GM12878 (cell line): ENCODE results near the gene MTAP. TPM values are rescaled to one million over a fixed set of nuclear protein-coding genes. Genes with fewer than 3 reads are reported as not detected.

Experiments used
- CTCF ChIP-seq, 3 experiments: IDR thresholded peaks in 2 of 3; conservative IDR thresholded peaks in 1 of 3; 2 replicates each; pipeline ENCODE4 v1.5.1; 2011; ENCODE audit warnings: low read depth in 3 of 3, low read length in 3 of 3, mild to moderate bottlenecking in 3 of 3, control low read depth in 2 of 3, moderate library complexity in 2 of 3, inconsistent platforms in 1 of 3, mixed read lengths in 1 of 3; ENCODE audit not compliant: control insufficient read depth in 2 of 3, insufficient read depth in 1 of 3; ENCODE audit errors: extremely low read depth in 1 of 3
- EP300 ChIP-seq, 2 experiments: fragments of 150-350 bp in 1 of 2; IDR thresholded peaks; 2 replicates each; pipeline ENCODE4 v1.6.1; 2011 to 2012; ENCODE audit warnings: low read depth in 2 of 2, low read length in 2 of 2, borderline replicate concordance in 1 of 2, improper control_type of control experiment in 1 of 2, inconsistent platforms in 1 of 2; ENCODE audit not compliant: control insufficient read depth in 1 of 2
- JUND ChIP-seq: IDR thresholded peaks from 2 replicates; pipeline ENCODE4 v1.6.1; 2012; ENCODE audit warnings: low read depth, mild to moderate bottlenecking, low read length, improper control_type of control experiment, moderate library complexity
- MTA3 ChIP-seq: IDR thresholded peaks from 2 replicates; pipeline ENCODE4 v1.6.1; 2012; ENCODE audit warnings: low read length, inconsistent platforms, borderline replicate concordance
- POLR2AphosphoS2 ChIP-seq: IDR thresholded peaks from 2 replicates; pipeline ENCODE4 v1.6.1; 2011; ENCODE audit warnings: low read depth, mild to moderate bottlenecking, low read length, improper control_type of control experiment, moderate library complexity
- POLR2AphosphoS5 ChIP-seq: IDR thresholded peaks from 2 replicates; pipeline ENCODE4 v1.6.1; 2011; ENCODE audit warnings: mild to moderate bottlenecking, low read length, inconsistent platforms
- WRNIP1 ChIP-seq: IDR thresholded peaks from 2 replicates; pipeline ENCODE4 v1.6.1; 2011; ENCODE audit warnings: low read depth, low read length, improper control_type of control experiment, borderline replicate concordance
- polyA plus RNA-seq, 11 experiments: library from polyadenylated mRNA; depleted of rRNA in 4 of 11; unstranded in 6 of 11; stranded (reverse) in 5 of 11; fragments of >200 nt; fragmentation: Nextera tagmentation in 4 of 11; fragmentation: Illumina TruSeq in 1 of 11; extraction: Ambion mirVana in 4 of 11; extraction: Trizol in 1 of 11; gene quantifications; 1 replicate in 1 of 11; 2 replicates in 10 of 11; pipeline versions ENCODE4 v1.2.1 to v1.2.3, GENCODE V29; 2011 to 2016; ENCODE audit warnings: inconsistent platforms in 2 of 11, missing spikeins in 2 of 11, low read depth in 1 of 11
- total RNA-seq, 4 experiments: library from RNA; depleted of rRNA in 3 of 4; stranded (reverse); fragments of >200 nt in 3 of 4; fragmentation: Illumina TruSeq in 1 of 4; extraction: Trizol in 1 of 4; gene quantifications; 2 replicates each; pipeline versions ENCODE4 v1.2.1 to v1.2.3, GENCODE V29; 2013 to 2021

Gene MTAP
- total and polyA plus RNA-seq, 10 of the 15 experiments (the other 5 are each of a cell fraction or from before 2014, with no cell fraction given), result 16.4 to 29.9 (median 22.6) TPM

DNA sequence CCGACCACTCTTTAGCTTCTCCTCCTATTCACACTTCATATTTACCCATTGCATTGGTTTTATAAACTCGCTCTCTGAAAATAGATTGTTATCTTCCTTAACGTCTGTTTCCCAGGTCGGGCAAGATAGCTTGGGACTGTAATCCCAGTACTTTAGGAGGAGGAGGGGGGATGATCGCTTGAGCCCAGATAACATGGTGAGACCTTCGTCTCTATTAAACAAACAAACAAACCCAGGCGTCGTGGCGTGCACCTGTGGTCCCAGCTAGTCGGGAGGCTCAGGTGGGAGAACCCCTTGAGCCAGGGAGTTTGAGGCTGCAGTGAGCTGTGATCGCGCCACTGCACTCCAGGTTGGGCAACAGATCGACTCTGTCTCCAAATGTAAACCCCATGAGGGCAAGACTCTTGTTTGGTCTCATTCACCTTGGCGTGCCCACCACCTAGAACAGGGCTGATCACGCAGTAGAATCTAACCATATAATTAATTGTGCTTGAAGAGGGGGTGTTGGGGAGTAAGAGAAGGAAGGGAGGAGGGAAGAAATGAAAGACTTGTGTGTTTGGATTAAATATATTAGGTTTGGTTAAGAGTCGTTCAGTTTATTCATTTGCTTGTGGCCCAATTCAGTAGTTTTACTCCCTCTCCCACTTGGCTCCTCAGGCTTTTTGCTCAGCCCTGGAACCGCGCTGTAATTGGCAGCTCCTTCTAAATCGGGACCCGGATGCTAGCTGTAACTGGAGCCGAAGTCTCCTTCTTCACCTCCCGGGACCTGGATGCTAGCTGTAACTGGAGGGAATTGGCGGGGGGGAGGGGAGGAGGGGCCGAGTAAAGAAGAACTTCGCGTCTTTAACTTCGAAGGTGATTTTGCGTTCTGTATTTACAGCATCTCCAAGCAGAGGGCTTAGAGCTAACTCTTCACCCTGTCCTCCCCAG is 166.8 kb downstream of the MTAP start (continued):
- TF ChIP-seq CTCF (IDR thresholded peaks at IDR 0.05 in 2 of 3, conservative IDR thresholded peaks at IDR 0.05 in 1 of 3; ENCODE audit: control insufficient read depth in 2 of 3, extremely low read depth in 1 of 3, insufficient read depth in 1 of 3, low read depth in 3 of 3, low read length in 3 of 3) (no peak), JUND (no peak), EP300 (IDR thresholded peaks at IDR 0.05; ENCODE audit: borderline replicate concordance in 1 of 2, control insufficient read depth in 1 of 2, low read depth in 2 of 2, low read length in 2 of 2) (no peak), POLR2AphosphoS2 (no peak), WRNIP1 (no peak), MTA3 (no peak), POLR2AphosphoS5 (no peak)
